ENCODE results near the gene CDK5RAP2.

CDK5RAP2 gene

GRCh38 chr9:120389867-120390266 lies 190.1 kb downstream of the CDK5RAP2 start:
- FAIRE-seq (no peak), DNase-seq (ENCODE audit: insufficient read length, low spot score) (no peak)
- no peak for TF ChIP-seq POLR2A (IDR thresholded peaks at IDR 0.05; ENCODE audit: low read depth, low read length)

GRCh38 chr9:120389300-120389699 lies 190.7 kb downstream of the CDK5RAP2 start:
- FAIRE-seq: no peak
- DNase-seq (ENCODE audit: insufficient read length, low spot score): no peak
- no peak for TF ChIP-seq POLR2A (IDR thresholded peaks at IDR 0.05; ENCODE audit: low read depth, low read length)

GRCh38 chr9:120388003-120388855 lies 191.7 kb downstream of the CDK5RAP2 start:
- DNase-seq (ENCODE audit: insufficient read length, low spot score) (no peak), FAIRE-seq (no peak)
- no peak for TF ChIP-seq POLR2A (IDR thresholded peaks at IDR 0.05; ENCODE audit: low read depth, low read length)

GRCh38 chr9:120387257-120388002 lies 192.5 kb downstream of the CDK5RAP2 start:
- no peak for TF ChIP-seq POLR2A (IDR thresholded peaks at IDR 0.05; ENCODE audit: low read depth, low read length)
- FAIRE-seq (no peak), DNase-seq (ENCODE audit: insufficient read length, low spot score) (no peak)

GRCh38 chr9:120386390-120387131 lies 193.4 kb downstream of the CDK5RAP2 start:
- DNase-seq (ENCODE audit: insufficient read length, low spot score) (no peak), FAIRE-seq (no peak)
- no peak for TF ChIP-seq POLR2A (IDR thresholded peaks at IDR 0.05; ENCODE audit: low read depth, low read length)

- DNase-seq (ENCODE audit: insufficient read length, low spot score) (no peak), FAIRE-seq (no peak)
- TF ChIP-seq POLR2A (IDR thresholded peaks at IDR 0.05; ENCODE audit: low read depth, low read length): no peak
Measured at GRCh38 chr9:120385606-120386389, 194.2 kb downstream of the CDK5RAP2 start.

GRCh38 chr9:120384925-120385272 lies 195.1 kb downstream of the CDK5RAP2 start:
- no peak for TF ChIP-seq POLR2A (IDR thresholded peaks at IDR 0.05; ENCODE audit: low read depth, low read length)
- FAIRE-seq (no peak), DNase-seq (ENCODE audit: insufficient read length, low spot score) (no peak)

- no peak for DNase-seq (ENCODE audit: insufficient read length, low spot score)
Measured at GRCh38 chr9:120383999-120384924, 195.7 kb downstream of the CDK5RAP2 start.

GRCh38 chr9:120383611-120383998 lies 196.4 kb downstream of the CDK5RAP2 start:
- no peak for DNase-seq (ENCODE audit: insufficient read length, low spot score)
- no peak for FAIRE-seq
- no peak for TF ChIP-seq POLR2A (IDR thresholded peaks at IDR 0.05; ENCODE audit: low read depth, low read length)

More at GRCh38 chr9:120383999-120384924, 195.7 kb downstream of the CDK5RAP2 start:
- TF ChIP-seq POLR2A (IDR thresholded peaks at IDR 0.05; ENCODE audit: low read depth, low read length): no peak
- FAIRE-seq: no peak

GRCh38 chr9:120382453-120382852 lies 197.5 kb downstream of the CDK5RAP2 start:
- FAIRE-seq: no peak
- TF ChIP-seq POLR2A (IDR thresholded peaks at IDR 0.05; ENCODE audit: low read depth, low read length): no peak
- DNase-seq (ENCODE audit: insufficient read length, low spot score): no peak

- no peak for TF ChIP-seq POLR2A (IDR thresholded peaks at IDR 0.05; ENCODE audit: low read depth, low read length)
- DNase-seq (ENCODE audit: insufficient read length, low spot score) (no peak), FAIRE-seq (no peak)
Measured at GRCh38 chr9:120381839-120382238, 198.1 kb downstream of the CDK5RAP2 start.

- no peak for FAIRE-seq
- TF ChIP-seq POLR2A (IDR thresholded peaks at IDR 0.05; ENCODE audit: low read depth, low read length): no peak
- DNase-seq (ENCODE audit: insufficient read length, low spot score): no peak
Measured at GRCh38 chr9:120379611-120380010, 200.4 kb downstream of the CDK5RAP2 start.

Measured in H54 (cell line).